GM21390 (cell line): ENCODE measurements around the gene RFWD3.

Source experiments
- ATAC-seq: cut with Tn5 transposase; IDR thresholded peaks from one replicate; pipeline ENCODE4 v1.9.1; 2021; ENCODE audit not compliant: unreplicated experiment

Gene RFWD3

DNA sequence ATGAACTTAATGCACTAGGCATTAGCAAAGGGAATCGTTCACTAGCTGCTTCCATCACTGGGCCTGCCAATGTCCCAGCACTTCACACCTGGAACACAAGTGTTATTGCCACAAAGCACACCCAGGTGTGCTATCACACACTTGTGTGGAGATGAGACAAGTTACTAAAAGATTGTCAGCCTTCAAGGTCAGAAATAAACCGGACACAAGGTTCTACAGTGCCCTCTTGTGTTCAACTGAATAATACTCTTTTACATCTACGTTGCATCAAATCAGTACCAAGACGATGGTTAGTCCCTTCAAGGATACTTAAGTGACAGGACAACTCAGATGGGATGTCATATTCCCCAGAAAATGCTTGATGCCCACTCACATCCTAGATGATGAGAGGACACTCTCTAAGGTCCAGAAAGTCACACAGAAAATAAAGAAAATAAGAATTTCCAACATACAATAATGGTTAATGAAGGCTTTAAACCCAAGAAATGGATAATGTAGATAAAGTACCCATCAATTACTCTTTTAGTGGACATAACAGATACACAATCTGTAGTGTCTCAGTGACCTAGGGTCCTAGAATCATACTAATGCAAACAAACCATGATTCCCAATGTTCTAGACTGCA, 43.4 kb downstream of the RFWD3 start:
- ATAC-seq = no peak

DNA sequence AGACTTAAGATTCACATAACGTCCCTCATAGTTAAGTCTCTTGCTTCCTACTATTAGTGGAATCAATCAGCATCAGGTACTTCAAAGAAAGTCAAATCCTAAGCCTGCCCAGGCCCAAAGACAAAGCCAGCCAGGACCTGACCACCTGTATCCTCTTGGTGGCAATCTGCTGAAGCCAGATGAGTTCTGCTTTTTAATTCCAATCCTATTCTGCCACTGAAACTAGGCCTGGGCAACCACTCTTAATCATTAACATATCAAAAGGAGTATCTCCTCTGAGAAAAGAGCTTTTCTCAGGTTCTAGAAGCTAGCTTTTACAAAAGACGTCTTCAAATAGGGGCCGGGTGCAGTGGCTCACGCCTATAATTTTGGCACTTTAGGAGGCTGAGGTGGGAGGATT, 44.7 kb downstream of the RFWD3 start:
- no peak for ATAC-seq

DNA sequence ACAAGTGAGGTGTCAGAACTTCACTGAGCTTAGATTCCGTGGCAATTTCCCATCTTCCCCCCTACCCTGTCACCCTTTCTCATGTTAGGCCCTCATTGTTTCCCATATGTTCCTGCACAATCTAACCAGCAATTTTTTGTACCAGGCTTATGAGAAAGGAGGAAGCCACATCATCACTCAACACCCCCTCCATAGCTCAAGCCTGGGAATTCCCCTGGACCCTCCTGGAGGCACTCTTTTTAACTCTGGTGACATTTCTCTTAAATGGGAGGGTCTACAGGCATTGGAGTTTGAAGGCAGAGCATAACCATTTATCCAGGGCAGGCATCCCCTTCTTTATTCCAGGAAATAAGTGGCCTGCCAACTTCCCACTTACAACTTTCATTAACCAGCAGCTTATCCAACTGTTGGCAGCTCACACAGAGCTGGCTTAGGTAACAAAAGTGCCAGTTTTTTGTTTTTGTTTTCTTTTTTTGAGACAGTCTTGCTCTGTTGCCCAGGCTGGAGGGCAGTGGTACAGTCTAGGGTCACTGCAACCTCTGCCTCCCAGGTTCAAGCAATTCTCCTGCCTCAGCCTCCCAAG, 49.4 kb downstream of the RFWD3 start:
- no peak for ATAC-seq

DNA sequence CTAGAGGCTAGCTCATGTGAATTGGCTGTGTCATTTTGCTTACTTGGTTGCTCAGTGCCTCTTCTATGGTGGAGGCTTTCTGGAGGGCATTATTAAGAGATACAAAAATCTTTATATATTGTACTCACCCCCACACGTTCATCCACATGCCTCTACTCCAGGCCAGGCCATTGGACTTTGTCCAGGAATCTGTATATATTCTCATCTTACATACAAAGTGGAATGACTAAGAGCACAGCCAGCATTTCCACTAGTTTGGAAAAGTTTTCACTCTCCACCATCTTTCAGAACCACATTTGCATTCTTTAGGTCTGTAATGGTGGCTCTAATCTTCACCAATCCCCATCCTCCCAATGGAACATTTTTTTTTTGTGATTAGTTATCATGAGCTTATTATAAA, 55.0 kb downstream of the RFWD3 start:
- no peak for ATAC-seq

DNA sequence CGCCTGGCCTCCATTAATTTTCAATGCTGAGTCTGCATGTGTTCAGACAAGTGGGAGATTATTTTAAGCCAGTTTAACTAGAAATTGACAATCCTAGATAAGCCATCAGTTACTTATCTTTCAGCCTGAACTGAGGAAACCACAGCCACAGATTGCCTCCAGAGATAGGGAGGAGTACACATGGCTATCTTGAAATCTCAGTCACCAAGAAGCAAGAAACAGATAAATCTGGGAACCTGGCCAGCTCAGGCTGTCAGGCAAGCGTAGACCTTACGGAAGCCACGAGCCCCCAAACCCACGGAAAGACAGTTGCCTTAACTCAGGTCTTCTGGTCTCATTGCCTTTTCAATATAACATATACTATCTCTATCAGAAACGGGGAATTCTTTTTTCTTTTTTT, 57.7 kb downstream of the RFWD3 start:
- no peak for ATAC-seq

DNA sequence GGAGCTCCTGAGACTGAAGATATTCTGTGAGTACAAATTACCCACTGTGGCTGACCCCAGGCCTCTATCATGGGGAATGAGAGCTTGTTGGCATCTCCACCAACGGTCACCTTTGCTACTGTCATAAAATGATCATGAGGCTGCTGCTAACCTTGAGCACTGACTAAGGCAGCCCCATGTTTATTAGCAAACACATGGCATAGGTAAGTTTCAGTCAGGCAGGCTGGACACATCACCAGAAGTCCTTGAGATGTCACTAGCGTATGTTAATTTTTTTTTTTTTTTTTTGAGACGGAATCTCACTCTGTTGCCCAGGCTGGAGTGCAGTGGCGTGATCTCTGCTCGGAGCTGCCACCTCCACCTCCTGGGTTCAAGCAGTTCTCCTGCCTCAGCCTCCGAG, 58.3 kb downstream of the RFWD3 start:
- ATAC-seq = no peak

DNA sequence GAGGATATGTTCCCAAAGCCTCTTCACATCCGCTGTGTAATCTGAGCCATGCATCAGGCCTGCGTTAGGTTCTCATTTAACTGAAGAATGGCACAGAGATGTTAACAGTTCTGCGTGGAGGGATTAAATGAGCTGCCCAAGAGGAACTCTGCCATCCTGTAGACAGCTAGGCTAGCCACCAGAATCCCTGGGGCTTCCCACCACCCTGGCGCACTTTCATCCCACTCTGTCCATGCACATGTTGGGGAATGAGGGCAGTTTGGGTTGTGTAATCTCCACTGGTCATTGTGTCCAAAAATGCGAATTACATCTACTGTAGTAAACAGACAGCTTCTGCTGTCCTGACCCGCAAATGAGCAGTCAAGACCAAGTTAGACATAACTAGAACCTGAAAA, 58.7 kb downstream of the RFWD3 start:
- no peak for ATAC-seq

DNA sequence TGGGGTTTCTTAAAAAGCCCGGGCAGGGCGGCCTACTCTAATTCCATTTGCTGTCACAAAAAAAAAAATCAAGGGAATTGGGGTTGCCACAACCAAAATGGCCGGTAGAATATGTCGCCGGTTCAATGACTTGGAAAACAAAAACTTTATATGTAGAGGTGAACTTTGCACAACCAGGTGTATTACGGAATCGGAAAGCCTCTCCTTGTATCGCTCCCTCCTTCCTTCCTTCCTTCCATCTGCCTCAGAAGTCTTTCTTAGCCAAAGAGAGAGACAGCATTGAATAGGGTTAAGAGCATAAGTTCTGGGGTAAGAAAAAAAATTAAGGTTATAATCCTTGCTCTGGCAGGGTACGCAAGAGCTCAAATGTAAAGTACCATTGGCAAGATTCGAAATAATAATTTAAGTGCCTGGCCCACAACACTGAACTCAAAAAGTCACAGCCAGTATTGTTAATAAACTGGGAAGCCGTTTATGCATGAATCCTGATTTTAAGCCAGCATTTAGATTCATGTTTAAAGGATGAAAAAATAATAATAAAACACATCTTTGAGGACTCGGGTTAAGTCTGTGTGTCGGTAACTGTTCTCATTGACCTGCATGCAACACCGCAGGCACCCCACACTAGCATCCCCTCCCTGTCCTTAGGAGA, 59.2 kb downstream of the RFWD3 start:
- peak; percentile 20 for ATAC-seq

DNA sequence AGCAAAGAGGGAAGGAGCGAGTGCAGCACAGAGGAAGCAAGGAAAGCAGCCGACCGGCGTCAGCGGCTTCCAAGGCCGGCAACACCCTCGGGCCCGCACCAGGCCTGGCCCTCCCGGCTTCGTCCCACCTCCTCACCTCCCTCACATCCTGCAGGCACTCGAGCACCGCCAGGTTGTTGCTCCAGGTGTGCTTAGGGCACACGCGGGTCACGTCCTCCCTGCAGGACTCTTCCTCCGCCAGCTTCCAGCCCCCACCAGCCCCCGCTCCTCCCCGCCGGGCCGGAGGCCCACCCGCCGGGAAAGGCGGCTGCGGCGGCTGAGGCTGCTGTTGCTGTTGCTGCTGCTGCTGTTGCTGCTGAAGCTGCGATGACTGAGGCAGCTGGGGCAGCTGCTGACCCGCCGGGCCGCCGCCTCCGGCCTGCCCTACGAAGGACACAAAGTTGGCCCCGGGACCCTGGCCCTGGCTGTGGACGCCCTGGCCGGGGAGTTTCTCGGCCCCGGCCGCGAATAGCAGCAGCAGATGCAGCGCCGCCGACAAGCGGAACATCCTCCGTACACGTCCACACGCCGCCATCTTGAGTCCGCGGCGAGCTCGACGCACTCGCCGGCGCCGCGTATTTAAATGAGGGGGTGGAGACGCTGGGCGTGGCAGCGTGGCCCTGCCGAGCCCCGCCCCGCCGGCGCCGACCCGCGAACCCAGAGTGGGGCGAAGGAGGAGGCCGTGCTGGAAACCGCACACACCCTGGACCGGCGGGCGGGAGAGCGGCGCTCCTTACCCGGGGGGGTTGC, 60.0 kb downstream of the RFWD3 start, which contains the start of gene GLG1:
GLG1 (minus strand) TSS at position 594 of the 789 bp plus-strand sequence; CDS start at position 574, 20 bp downstream.
- ATAC-seq = peak; percentile 96

DNA sequence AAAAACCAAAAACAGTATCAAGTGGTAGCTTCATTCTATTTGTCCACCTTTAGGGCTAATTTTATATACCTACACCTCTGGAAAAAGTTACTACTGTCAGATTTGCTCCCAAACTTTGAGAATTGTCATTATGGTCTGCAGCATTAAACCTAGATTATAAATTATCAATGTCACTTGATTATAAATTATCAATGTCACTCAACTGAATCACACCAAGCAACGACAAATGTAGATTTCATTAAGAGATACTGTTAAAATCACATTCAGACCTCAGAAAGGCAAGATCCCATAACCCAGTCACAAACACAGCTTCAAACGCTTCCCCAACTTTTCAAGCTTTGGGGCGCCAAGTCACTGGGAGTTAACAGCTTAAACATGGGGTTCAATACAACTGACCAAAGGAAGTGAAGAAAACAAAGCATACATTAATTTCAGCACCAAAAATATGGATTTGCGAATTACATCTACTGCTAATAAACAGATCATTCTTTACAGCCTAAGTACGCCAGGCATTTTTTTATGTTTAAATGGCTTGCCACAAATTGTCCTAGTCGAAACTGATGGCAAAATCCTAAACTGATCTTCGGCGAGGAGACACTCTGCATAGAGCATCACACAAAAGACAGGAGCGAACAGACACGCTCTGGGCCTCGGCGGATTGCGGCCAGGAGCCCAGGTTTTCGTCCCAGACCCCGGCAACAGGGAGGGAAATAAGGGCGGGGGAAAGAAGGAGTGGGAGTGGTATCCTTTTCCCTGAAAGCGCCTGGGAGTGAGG, 60.7 kb downstream of the RFWD3 start:
- ATAC-seq = peak; percentile 12

DNA sequence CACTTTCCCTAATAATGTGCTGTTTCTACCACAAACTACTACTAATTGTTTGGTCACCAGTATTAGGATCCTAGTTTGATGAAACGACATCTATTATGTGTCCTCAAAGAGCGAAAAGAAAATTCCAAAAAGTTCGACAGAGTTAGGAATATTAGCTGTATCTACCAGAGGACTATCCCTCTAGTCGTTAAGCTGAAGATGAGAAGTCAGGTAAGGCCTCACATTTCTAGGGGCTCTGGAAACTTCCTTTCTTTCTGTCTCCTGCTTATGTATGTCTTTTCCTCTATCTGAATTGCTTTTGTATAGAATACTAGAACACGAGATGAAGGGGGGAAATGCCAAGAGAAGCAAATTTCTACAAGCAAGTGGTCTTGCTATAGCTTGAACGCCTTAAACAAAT, 61.3 kb downstream of the RFWD3 start:
- no peak for ATAC-seq

DNA sequence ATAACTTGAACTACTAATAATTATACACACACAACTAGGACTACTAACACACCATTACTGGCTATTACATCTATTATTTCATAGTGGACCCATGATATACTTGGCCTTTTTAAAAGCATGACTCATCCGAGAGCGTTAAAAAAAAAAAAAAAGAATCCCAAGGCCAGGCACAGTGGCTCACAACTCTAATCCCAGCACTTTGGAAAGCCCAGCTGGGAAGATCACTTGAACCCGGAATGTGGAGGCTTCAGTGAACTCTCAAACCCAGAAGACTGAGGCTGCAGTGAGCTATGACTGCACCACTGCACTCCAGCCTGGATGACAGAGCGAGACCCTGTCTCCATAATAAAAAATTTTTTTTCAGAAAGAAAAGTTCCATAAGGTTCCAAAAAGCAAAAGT, 62.8 kb downstream of the RFWD3 start:
- no peak for ATAC-seq

DNA sequence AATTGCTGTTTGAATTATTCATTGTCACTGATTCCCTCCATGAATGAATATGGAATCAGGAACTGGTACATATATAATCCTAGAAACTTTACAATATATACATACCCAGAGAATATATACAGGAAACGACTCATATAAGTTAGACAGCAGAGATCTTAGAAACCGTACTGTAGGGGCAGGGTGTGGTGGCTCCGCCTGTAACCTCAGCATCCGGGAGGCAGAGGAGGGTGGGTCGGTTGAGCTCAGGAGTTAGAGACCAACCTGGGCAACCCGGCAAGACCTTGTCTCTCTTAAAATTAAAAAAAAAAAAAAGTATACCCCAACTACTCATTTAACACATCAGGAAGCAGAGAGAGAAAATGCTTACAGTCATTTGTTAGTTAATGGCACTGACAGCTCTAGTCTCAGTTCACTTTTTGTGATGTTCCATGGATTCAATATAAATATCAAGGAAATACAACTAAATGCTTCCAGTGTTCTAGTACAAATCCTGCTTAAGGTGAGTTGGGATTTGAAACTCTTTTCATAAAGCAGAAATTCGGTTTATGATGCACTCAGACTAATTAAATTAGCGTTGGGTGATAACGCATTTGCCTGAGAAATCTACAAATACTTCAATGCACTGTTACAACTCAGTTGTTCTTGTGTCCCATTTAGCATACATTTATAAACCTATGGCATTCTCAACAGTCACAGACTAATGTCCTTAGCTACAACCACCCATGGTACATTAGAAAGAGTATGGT, 65.4 kb downstream of the RFWD3 start:
- ATAC-seq = peak; percentile 75

DNA sequence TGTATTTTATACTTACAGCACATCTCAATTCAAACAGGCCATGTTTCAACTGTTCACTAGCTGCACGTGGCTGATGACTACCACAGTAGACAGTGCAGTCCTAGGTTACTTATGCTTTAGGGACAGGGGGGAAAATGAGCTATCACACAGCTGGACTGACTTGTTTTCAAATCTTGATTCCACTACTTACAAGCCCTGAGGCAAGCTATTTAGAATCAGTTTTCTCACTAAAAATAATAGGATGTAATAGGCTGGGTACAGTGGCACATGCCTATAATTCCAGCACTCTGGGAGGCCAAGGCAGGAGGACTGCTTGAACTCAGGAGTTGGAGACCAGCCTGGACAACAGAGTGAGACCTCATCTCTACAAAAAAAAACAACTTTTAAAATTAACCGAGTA, 70.1 kb downstream of the RFWD3 start:
- no peak for ATAC-seq

DNA sequence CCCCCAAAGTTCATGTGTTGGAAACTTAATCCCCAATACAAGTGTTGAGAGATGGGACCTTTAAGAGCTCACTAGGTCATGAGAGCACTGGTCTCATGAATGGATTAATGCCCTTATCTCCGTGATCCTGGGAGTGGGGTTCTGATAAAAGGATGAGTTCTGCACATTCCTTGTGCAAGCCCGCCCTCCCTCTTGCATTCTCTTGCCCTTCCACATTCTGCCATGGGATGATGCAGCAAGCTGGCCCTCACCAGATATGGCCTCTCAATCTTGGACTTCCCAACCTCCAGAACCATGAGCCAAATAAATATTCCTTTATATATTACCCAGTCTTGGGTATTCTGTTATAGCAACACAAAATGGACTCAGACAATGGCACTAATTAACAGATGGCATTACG, 73.8 kb downstream of the RFWD3 start:
- no peak for ATAC-seq

DNA sequence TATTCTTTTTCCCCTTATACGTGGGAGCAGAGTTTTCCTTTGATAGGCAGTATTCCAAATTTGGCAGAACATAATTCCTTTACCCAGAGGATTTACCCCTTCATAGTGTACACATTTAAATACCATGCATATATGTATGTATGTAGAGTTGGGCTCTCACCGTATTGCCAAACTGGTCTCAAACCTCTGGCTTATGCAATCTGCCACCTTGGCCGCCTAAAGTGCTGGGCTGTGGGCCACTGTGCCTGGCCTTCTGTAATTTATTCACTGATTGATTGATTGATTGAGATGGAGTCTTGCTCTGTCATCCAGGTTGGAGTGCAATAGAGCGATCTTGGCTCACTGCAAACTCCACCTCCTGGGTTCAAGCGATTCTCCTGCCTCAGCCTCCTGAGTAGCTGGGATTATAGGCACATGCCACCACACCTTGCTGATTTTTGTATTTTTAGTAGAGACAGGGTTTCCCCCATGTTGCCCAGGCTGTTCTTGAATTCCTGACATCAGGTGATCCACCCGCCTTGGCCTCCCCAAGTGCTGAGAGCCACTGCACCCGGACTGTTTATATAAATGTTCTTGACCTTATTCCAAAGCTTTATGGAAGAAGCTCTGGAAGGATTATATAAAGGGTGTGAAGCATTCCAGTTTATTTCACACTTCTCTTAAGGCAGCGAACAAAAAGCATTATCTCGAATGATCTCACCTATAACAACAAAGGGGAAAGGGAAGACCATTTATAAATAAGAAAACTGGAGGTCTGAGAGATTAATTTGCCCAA, 74.6 kb downstream of the RFWD3 start:
- ATAC-seq = no peak

DNA sequence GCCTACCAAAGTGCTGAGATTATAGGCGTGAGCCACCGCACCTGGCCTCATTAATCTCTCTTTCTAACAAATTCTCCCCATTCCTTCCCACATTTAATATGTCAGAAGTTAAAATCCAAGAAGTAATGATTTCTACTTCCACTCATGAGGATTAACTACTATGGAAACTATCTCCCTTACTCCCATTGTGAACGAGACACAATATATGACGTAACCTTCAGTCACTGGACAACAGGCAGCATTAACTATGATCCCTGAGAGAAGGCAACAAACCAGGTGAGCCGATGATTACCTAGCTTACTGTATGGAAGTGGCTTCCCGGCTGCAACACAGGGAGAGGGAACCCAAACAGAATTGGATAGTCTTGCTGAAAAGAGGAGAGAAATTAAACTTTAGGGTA, 79.7 kb downstream of the RFWD3 start:
- ATAC-seq = no peak

DNA sequence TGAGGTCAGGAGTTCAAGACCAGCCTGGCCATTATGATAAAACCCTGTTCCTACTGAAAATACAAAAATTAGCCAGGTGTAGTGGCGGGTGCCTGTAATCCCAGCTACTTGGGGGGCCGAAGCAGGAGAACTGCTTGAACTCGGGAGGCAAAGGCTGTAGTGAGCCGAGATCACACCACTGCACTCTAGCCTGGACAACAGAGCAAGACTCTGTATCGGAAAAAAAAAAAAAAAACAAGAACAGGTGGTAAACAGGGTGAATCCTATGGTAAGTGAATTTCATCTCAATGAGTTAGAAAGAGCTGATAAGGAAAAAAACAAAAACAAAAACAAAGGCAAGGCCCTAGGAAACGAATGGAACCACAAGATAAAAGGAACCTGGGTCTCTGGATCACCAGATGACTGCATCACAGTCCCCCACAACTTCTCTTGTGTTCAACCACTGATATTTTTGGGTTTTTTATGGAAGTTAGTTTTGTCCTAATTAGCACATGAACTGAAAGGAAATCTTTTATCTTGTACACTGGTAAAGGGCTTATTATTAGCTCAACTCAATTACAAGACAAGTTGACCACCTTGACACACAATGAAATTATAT, 80.7 kb downstream of the RFWD3 start:
- ATAC-seq = no peak
